ENCODE results near the gene VWA3B. TPM values are rescaled to one million over a fixed set of nuclear protein-coding genes. Genes with fewer than 3 reads are reported as not detected.

VWA3B gene
- total and polyA plus RNA-seq, 2 of the 4 experiments (the other 2 are of a cell fraction), result not detected

GRCh38 chr2:98037206-98037605 lies 49.8 kb upstream of the VWA3B start:
- BruUV-seq (replicated peaks), result no TSS peak
- H3K9ac ChIP-seq (ENCODE audit: low read depth, low read length), result no peak overlapping the region
- H3K27me3 ChIP-seq (ENCODE audit: control insufficient read depth, insufficient read depth, low read length), result peaks cover 11% of the 10 kb centered on the region
- H3K9me3 ChIP-seq (ENCODE audit: control insufficient read depth, insufficient read depth, low read length), result no peaks in the 10 kb centered on the region
- no peak overlapping the region for H2AK9ac ChIP-seq (replicated peaks; ENCODE audit: low read depth, low read length, poor library complexity)
- ChIA-PET CTCF (no interaction called here), POLR2A (ENCODE audit: unreplicated experiment) (no interaction called here)
- intact Hi-C loops (cut with micrococcal nuclease), result no loop called here
- dilution Hi-C loops (cut with HindIII; ENCODE audit: low sequenced_read_pairs, unreplicated experiment), result no loop called here
- H3K4me1 ChIP-seq (ENCODE audit: control insufficient read depth, insufficient read depth, low read length), result no peaks in the 10 kb centered on the region
- in situ Hi-C loops (cut with MboI; ENCODE audit: low sequenced_read_pairs), result no loop called here
- no peak overlapping the region for H3K4ac ChIP-seq (ENCODE audit: low read depth, low read length)
- no peak for DNase-seq
- no peaks in the 10 kb centered on the region for H3K79me1 ChIP-seq (ENCODE audit: low read depth in 1 of 2, low read length in 2 of 2)
- no peak overlapping the region for H3K4me2 ChIP-seq (ENCODE audit: low read depth, low read length)
- H2AK5ac ChIP-seq (ENCODE audit: low read depth, low read length), result no peak overlapping the region
- TF ChIP-seq RAD21 (IDR thresholded peaks at IDR 0.05; ENCODE audit: low read length), result no peak
- TF ChIP-seq USF2 (IDR thresholded peaks at IDR 0.05; ENCODE audit: low read depth, low read length), result no peak
- TF ChIP-seq FOS (IDR thresholded peaks at IDR 0.05; ENCODE audit: low read depth, low read length), result no peak
- TF ChIP-seq MXI1 (IDR thresholded peaks at IDR 0.05; ENCODE audit: borderline replicate concordance, low read depth, low read length), result no peak
- TF ChIP-seq NFE2L2 (IDR thresholded peaks at IDR 0.05; ENCODE audit: low read depth, low read length), result no peak
- no peak for TF ChIP-seq MAZ (IDR thresholded peaks at IDR 0.05; ENCODE audit: borderline replicate concordance, low read depth, low read length)
- no peak for TF ChIP-seq BHLHE40 (IDR thresholded peaks at IDR 0.05; ENCODE audit: low read depth, low read length)
- no peak for TF ChIP-seq CTCF (conservative IDR thresholded peaks at IDR 0.05; ENCODE audit: low read depth, low read length)
- TF ChIP-seq CEBPB (IDR thresholded peaks at IDR 0.05; ENCODE audit: low read depth, low read length), result no peak
- TF ChIP-seq ELK1 (IDR thresholded peaks at IDR 0.05; ENCODE audit: borderline replicate concordance, low read depth, low read length), result no peak
- no peak for TF ChIP-seq RCOR1 (IDR thresholded peaks at IDR 0.05; ENCODE audit: insufficient replicate concordance, low read length)
- H2BK5ac ChIP-seq (ENCODE audit: low read depth, low read length, poor library complexity, severe bottlenecking), result no peak overlapping the region
- no CpG with 5 or more reads among the region's 2 CpGs for WGBS, 2 experiments (ENCODE audit: extremely low coverage in 2 of 2, insufficient read length in 1 of 2)
- no peaks in the 10 kb centered on the region for H3K9me1 ChIP-seq (ENCODE audit: insufficient read depth, low read length)
- H2BK15ac ChIP-seq (ENCODE audit: low read depth, low read length), result no peak overlapping the region
- H4K91ac ChIP-seq (ENCODE audit: insufficient read depth, low read depth, low read length), result no peak overlapping the region
- H3K56ac ChIP-seq (ENCODE audit: extremely low read depth, insufficient read depth, low read length), result no peak overlapping the region
- H2AFZ ChIP-seq (replicated peaks; ENCODE audit: low read length, poor library complexity), result no peak overlapping the region
- H2BK120ac ChIP-seq (ENCODE audit: low read depth, low read length), result no peak overlapping the region
- H3K23ac ChIP-seq (ENCODE audit: low read depth, low read length), result no peak overlapping the region
- no peaks in the 10 kb centered on the region for H3K36me3 ChIP-seq (ENCODE audit: control insufficient read depth, insufficient read depth, low read length)
- ATAC-seq (ENCODE audit: low read depth), result no peak
- H3K27ac ChIP-seq (ENCODE audit: insufficient read depth, low read length), result no peak overlapping the region
- H3K4me3 ChIP-seq (ENCODE audit: insufficient read depth, low read depth, low read length), result no peak overlapping the region
- H3K14ac ChIP-seq (replicated peaks; ENCODE audit: low read depth, low read length), result no peak overlapping the region
- H4K8ac ChIP-seq (ENCODE audit: low read depth in 2 of 2, low read length in 2 of 2), result no peak overlapping the region
- no peak overlapping the region for H2BK20ac ChIP-seq (ENCODE audit: low read depth, low read length)
- H4K20me1 ChIP-seq (ENCODE audit: insufficient read depth, low read length), result no peaks in the 10 kb centered on the region
- no peak overlapping the region for H4K5ac ChIP-seq (ENCODE audit: low read depth, low read length)
- H3K18ac ChIP-seq (ENCODE audit: low read depth, low read length), result no peak overlapping the region

Measured in IMR-90 (cell line).